Stimulated activated CD8-positive, alpha-beta memory T cell treated with anti-CD3 and anti-CD28 coated beads, Interleukin-4, amount 100 ng/mL, for 48 hours (primary cell): ENCODE data around the gene ACTL7A.

Source experiments
- DNase-seq: peaks from one replicate; pipeline ENCODE4 v3.0.0-alpha.2; 2020

Gene ACTL7A

DNA sequence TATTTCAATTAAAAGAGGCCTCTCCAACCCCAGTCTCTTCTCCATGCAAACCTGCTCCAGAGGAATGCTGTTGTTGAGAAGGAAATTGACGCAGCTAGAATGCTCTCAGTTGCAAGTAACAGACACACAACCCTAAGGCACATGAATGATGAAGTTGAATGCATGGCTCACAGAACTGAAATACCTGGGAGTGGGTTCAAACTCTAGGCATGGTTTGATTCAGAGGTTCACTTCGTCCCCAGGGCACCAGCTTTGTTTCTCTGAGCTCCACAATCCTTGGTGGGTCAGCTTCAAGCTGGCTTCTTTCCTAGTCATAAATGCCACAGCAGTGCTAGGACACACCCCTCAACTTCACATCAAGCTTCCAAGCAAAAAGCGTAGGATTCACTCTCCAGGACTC, 10.9 kb upstream of the ACTL7A start:
- DNase-seq = no peak

DNA sequence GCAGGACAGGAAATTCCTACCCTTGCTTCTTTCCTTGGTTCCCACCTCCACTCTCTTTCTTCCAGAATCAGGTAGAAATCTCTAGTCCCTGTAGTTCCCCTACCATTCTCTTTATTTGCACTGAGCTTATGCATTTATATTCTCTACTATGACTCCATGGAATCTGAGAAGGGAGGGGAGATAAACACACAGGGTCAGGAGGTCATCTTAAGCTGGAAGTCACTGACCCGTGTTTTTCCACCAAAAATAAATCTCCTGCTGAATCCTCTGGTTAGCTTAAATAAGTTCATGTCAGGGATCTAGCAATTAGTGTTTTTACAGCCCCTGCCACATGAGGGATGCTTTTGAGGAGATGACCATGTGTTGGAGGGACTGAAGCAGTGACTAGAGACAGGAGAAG, 10.0 kb upstream of the ACTL7A start:
- DNase-seq = no peak

GRCh38 chr9:108854094-108854493, 8.0 kb upstream of the ACTL7A start:
- DNase-seq = no peak

- DNase-seq = no peak
These were observed 7.2 kb upstream of the ACTL7A start for GRCh38 chr9:108854641-108855528.

DNA sequence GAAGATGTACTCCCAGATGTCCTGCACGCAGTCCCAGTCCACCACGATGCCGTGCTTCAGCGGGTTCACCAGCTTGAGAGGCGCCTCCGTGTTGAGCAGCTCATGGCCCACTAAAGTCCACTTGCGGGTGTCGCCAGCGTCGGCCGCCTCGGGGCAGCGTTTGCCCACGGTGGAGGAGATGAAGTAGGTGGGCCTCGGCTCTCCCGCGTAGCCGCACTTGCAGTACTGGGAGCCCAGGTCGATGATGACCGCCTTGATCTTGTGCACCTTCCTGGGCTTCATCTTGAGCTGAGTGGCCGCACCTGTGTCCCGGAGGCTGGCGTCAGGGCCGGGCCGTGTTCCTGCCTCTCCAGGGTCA, 6.6 kb upstream of the ACTL7A start:
- DNase-seq = no peak

- DNase-seq = no peak
These were observed 6.2 kb upstream of the ACTL7A start, which contains the start of gene ACTL7B for GRCh38 chr9:108855888-108856287. ACTL7B (minus strand) TSS chr9:108855986; CDS start chr9:108855930, 56 bp downstream.

DNA sequence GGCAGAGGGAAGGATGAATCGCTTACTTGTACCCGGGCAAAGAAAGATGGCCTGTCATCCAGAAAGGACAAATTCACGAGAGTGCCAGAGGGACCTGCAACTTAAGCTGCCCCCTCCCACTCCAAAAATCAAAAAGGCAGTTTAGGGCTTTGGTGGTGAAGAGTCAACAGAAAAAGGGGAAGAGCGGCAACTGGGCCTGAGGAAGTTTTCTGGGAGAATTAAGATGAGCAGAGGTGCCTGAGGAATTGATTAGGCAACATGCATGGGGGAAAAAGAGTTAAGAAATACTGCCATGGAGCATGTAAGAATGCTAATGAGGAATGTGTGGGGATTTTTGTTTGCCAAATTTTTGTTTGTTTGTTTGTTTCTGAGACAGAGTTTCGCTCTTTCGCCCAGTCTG, 4.5 kb upstream of the ACTL7A start:
- DNase-seq = no peak

GRCh38 chr9:108859459-108860114, 2.5 kb upstream of the ACTL7A start:
- DNase-seq = no peak

DNA sequence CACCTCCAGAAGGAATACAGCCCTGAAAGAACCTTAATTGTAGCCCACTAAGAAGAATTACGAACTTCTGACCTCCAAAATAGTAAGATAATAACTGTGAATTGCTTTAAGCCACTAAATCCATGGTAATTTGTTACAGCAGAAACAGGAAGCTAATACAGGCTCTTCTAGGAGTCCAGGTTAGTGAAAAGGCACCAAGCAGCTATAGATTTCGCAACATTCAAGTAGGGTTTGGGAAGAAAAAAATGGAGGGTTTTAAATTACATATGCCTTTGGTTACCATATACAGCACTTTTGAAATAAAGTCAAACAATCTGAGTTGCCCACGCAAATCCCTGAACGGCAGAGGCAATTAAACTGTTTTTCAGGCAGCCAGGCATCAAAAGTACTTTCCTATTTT, 1.7 kb upstream of the ACTL7A start:
- no peak for DNase-seq

GRCh38 chr9:108860764-108861163, 1.3 kb upstream of the ACTL7A start:
- DNase-seq = no peak

DNA sequence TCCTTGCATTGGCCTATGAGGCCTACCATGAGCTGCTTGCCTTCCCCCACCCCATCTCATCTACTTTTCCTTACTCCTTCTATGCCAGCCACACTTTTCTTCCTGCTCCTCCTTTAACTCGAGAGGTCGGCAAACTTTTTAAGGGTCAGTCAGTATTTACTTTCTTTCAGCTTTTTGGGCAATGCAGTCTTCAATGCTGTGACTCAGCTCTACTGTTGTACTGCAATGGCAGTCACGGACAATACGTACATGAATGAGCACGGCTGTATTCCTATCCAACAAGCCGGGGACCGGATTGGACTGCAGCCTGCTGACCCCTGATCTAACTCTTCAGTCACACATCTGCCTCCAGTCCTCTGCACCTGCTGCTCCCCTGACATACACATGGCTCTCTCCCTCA, 602 bp upstream of the ACTL7A start:
- DNase-seq = no peak

GRCh38 chr9:108863891-108864290, 1.8 kb downstream of the ACTL7A start:
- DNase-seq = no peak

GRCh38 chr9:108864446-108864845, 2.4 kb downstream of the ACTL7A start:
- DNase-seq = no peak

DNA sequence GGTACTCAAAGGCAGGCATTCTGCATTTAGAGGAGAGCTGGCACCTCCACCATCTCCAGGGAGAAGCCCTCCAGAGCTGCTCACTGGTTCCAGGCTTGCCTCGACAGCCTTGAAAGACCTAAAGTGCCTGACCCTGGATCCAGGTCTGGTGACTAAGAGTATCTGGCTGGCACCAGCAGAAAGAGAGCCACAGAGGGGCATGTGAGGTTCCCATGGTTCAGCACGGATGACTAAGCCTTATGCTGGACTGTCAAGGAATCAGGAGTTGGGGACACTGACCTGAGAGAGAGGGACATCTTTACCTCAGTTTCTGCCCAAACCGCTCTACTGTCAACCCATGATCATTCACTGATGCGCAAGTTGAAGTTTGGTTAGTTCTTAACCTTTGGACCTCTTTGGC, 3.0 kb downstream of the ACTL7A start:
- DNase-seq = no peak

GRCh38 chr9:108866001-108866420, 3.9 kb downstream of the ACTL7A start:
- no peak for DNase-seq

DNA sequence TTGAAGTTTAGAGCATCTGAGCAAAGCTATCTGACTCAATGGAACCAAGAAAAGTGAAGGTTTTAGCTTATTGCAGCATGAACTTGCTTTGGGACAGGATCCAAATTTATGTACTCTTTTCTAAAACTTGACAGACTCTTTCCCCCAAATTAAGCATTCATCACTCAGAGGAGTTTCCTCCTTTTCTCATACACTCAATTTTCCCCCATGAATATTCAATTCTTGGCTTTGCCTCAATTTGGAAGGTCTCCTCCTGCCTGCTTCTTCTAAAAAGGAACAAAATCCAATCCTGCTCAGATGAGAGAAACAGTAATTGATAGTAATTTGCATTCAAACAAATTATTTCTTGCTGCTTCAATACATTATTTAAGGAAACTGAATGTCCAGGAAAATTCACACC, 5.0 kb downstream of the ACTL7A start:
- no peak for DNase-seq

- DNase-seq = no peak
These were observed 5.8 kb downstream of the ACTL7A start for GRCh38 chr9:108867829-108868228.

DNA sequence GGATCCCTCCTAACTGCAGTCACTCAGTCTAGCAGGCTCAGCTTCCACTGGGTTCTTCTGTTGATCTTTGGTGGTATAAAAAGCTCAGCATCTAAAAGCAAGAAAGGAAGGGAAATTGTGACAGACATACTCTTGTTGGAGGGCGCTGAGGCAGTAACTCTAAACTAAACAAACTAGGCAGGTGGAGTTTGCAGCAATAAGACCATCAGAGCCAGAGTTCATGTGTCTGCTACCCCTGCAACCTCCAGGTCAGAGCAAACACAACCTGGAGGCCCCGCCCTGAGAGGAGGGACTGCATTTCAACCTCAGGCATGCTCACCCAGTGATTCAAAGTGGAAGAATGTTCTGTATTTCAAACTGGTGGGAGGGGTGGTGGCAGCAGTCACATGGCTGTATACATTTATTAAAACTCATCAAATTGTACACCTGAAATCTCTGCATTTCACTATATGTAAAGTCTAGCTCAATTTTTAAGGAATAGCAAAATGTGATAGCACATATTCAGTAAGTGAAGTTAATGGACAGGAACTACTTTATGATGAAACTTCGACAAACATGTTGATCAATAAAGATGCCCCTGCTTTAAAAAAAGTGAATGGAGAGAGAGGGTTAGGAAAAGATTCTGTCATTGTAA, 7.1 kb downstream of the ACTL7A start:
- no peak for DNase-seq

DNA sequence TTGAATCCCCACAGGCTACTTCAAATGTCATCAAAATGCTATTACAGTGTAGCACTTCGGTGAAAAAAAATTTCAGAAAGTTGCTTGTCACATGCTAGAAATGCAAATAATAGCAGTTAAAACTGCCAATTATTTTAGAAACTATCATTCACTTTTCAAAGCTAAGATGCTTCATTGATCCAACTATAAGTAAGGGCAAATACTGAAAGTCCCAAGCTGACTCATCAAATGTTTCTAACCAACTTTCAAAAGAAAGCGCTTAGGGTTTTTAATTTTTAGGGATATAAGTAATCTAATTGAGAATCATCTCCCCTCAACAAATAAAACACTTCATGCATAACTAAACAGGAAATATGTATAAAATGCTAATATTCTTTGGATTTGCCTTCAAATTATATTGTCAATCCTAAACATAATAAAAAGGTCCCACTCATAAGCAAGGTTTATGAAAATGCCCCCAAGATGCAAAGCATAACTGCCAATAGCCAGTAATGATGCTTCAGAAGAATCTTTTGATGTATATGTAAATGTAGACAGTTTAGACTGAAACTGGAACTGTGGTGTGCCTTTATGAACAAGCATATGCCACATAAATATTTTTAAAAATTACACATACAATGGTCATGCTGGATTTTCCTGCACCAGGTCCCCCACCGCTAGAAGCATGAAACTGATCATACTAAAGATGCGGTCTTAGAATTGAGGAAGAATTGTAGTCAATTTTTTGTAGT, 12.2 kb downstream of the ACTL7A start:
- no peak for DNase-seq

DNA sequence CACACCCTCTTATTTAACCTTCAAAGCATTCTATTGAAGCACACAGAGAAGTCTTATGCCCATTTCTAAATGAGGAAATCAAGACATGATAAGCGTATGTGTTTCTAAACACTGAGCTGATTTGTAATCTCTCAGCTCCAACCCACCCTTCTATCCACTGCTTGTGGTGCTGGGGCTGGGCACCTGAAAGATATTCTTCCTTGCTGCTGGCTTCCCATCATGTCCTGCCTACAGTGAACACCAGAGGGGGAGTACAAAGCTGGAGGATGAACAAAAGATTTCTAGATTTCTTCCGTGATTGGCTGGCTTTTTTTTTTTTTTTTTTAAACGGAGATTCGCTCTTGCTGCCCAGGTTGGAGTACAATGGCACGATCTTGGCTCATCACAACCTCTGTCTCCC, 14.4 kb downstream of the ACTL7A start:
- no peak for DNase-seq

- DNase-seq = no peak
These were observed 15.5 kb downstream of the ACTL7A start for GRCh38 chr9:108877524-108877923.

- DNase-seq = no peak
These were observed 18.8 kb downstream of the ACTL7A start for GRCh38 chr9:108880738-108881316.
